ENCODE measurements around the gene ORAI3.

ORAI3 gene

GRCh38 chr16:30963925-30964511 lies 15.2 kb downstream of the ORAI3 start:
- H3K4me3 ChIP-seq (replicated peaks; ENCODE audit: low read depth, low read length), result no peak overlapping the region
- TF ChIP-seq CTCF (IDR thresholded peaks at IDR 0.05; ENCODE audit: low read length, missing control alignments), result no peak
- no peak for DNase-seq (ENCODE audit: low read depth)

- DNase-seq (ENCODE audit: low read depth), result no peak
- no peak overlapping the region for H3K4me3 ChIP-seq (replicated peaks; ENCODE audit: low read depth, low read length)
- TF ChIP-seq CTCF (IDR thresholded peaks at IDR 0.05; ENCODE audit: low read length, missing control alignments), result no peak
These were observed 15.8 kb downstream of the ORAI3 start for GRCh38 chr16:30964574-30965226.

- no peak for TF ChIP-seq CTCF (IDR thresholded peaks at IDR 0.05; ENCODE audit: low read length, missing control alignments)
- no peak overlapping the region for H3K4me3 ChIP-seq (replicated peaks; ENCODE audit: low read depth, low read length)
- DNase-seq (ENCODE audit: low read depth), result no peak
These were observed 16.6 kb downstream of the ORAI3 start for GRCh38 chr16:30965436-30965835.

- no peak overlapping the region for H3K4me3 ChIP-seq (replicated peaks; ENCODE audit: low read depth, low read length)
- DNase-seq (ENCODE audit: low read depth), result no peak
- TF ChIP-seq CTCF (IDR thresholded peaks at IDR 0.05; ENCODE audit: low read length, missing control alignments), result no peak
These were observed 17.3 kb downstream of the ORAI3 start for GRCh38 chr16:30966033-30966619.

- no peak overlapping the region for H3K4me3 ChIP-seq (replicated peaks; ENCODE audit: low read depth, low read length)
- no peak for DNase-seq (ENCODE audit: low read depth)
- no peak for TF ChIP-seq CTCF (IDR thresholded peaks at IDR 0.05; ENCODE audit: low read length, missing control alignments)
These were observed 18.9 kb downstream of the ORAI3 start for GRCh38 chr16:30967795-30968194.

GRCh38 chr16:30969246-30969842 lies 20.5 kb downstream of the ORAI3 start:
- H3K4me3 ChIP-seq (replicated peaks; ENCODE audit: low read depth, low read length), result no peak overlapping the region
- no peak for TF ChIP-seq CTCF (IDR thresholded peaks at IDR 0.05; ENCODE audit: low read length, missing control alignments)
- no peak for DNase-seq (ENCODE audit: low read depth)
